ENCODE results near the gene RAI1. TPM values are rescaled to one million over a fixed set of nuclear protein-coding genes. Genes with fewer than 3 reads are reported as not detected.

Gene RAI1
- polyA plus RNA-seq, 6 donors from 2014 or later: 1.9 to 3.8 (median 2.6) TPM

DNA sequence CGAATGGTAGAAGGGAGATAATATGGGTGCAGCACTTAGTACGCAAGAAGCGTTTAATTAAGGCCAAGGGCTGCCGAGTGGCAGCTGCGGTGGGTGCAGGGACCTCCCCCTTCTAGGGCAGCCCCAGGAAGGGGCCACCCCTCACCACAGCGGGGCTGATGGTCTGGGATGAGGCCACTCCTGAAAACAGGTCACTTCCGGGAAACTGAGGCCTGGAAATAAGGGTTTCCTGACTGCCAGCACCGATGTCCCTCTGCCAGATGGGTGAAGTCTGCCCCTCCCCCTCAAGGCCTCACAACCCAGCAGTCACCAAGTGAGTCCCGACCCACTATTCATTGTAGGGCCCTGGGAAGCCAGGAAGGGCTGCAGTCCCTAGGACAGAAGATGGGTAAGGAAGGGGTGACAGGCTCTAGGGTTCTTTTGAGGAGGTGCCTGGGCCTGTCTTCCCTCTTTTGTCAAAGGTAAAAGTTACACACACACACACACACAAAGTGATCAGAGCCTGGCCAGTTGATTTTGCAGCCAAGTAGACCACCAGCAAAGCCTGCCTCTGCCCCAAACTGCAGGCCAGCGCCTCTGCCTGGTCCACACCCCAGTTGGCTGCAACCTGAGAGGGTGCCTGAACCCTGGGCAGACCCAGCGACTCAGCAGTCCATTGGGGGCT lies 143.0 kb downstream of the RAI1 start:
- DNase-seq (no peak), ATAC-seq (ENCODE audit: low read depth in 2 of 2) (peak; percentile 20 to 23)
- Mint-ChIP-seq H3K4me3 (peak overlapping the region; percentile 70 to 91 (median 88)), H3K36me3 (no peaks in the 10 kb centered on the region), H3K4me1 (peaks cover 39 to 58% (median 48%) of the 10 kb centered on the region in 3 donors), H3K9me3 (no peaks in the 10 kb centered on the region), H3K27ac (peak overlapping the region; percentile 48 to 93 (median 88)), H3K27me3 (peaks cover 0 to 4% (median 0%) of the 10 kb centered on the region in 3 donors)

DNA sequence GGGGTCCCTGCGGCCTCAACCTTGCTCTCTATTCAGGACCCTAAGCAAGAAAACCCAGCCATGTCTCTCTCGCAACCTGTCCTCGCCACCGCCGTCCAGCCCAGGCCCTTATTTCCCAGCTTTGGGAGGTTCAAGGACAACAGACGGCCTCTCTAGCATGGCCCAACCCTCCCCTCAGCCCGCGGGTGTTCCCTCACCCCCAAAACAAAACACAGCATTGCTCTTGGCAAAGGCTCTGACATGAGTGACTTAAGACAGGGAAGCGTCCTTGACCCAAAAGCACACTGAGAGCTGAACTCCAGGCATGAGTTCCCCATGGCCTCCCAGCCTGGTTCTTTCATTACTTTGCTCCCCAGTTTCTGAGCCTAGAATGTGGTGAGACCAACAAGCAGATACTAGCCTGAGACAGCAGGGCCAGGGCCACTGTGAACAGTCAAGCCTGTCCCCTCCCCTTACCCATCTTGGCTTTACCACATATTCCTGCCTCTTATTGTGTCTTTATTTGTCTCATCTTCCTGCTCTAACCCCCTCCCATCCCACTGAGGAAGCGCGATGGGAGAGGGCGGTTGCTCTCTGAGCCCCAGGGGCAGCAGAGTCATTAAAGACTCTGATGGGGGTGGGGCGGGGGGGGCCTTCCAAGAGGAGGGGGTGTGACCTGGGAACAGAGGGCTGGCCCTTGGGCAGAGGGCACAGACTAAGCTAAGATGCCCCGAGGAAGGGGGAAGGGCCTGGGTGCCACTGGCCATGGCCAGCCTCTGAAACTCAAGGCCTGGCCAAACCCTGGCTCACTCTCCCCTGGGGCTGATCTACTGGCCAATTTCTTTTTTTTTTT lies 143.7 kb downstream of the RAI1 start:
- H3K27me3 Mint-ChIP-seq: peaks cover 0 to 4% (median 0%) of the 10 kb centered on the region in 3 donors
- H3K27ac Mint-ChIP-seq: peak overlapping the region in 4 of 6 donors; percentile 74 to 93 (median 80)
- H3K4me3 Mint-ChIP-seq: peak overlapping the region; percentile 64 to 88 (median 76)
- no peaks in the 10 kb centered on the region for H3K9me3 Mint-ChIP-seq
- H3K36me3 Mint-ChIP-seq: no peaks in the 10 kb centered on the region
- ATAC-seq (ENCODE audit: low read depth in 2 of 2): no peak
- no peak for DNase-seq
- peaks cover 39 to 58% (median 48%) of the 10 kb centered on the region in 3 donors for H3K4me1 Mint-ChIP-seq

DNA sequence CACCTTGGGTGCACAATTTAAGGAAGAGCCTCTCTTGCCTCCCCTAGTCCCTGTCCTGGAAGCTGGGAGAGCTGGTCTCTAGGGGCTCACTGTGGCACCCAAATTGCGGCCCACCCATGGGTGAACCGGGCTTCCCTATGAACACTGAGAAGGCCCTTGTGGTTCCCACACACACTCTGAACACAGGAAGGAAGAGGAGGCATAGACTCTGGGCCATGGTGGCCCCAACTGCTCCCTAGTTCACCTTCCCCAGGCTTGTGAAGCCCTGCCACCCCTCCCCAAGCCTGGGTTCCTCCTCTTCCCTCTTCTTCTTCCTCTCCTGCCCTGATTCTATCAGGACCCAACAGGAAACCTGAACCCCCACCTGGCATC lies 145.1 kb downstream of the RAI1 start:
- no peaks in the 10 kb centered on the region for H3K9me3 Mint-ChIP-seq
- peaks cover 39 to 53% (median 43%) of the 10 kb centered on the region in 3 donors for H3K4me1 Mint-ChIP-seq
- H3K4me3 Mint-ChIP-seq: peak overlapping the region in 3 of 8 donors; percentile 7 to 61 (median 17)
- H3K27ac Mint-ChIP-seq: peak overlapping the region in 2 of 6 donors; percentile 1 to 74
- no peaks in the 10 kb centered on the region for H3K36me3 Mint-ChIP-seq
- peaks cover 0 to under 1% (median 0%) of the 10 kb centered on the region in 3 donors for H3K27me3 Mint-ChIP-seq
- no peak for ATAC-seq (ENCODE audit: low read depth in 2 of 2)
- DNase-seq: no peak

DNA sequence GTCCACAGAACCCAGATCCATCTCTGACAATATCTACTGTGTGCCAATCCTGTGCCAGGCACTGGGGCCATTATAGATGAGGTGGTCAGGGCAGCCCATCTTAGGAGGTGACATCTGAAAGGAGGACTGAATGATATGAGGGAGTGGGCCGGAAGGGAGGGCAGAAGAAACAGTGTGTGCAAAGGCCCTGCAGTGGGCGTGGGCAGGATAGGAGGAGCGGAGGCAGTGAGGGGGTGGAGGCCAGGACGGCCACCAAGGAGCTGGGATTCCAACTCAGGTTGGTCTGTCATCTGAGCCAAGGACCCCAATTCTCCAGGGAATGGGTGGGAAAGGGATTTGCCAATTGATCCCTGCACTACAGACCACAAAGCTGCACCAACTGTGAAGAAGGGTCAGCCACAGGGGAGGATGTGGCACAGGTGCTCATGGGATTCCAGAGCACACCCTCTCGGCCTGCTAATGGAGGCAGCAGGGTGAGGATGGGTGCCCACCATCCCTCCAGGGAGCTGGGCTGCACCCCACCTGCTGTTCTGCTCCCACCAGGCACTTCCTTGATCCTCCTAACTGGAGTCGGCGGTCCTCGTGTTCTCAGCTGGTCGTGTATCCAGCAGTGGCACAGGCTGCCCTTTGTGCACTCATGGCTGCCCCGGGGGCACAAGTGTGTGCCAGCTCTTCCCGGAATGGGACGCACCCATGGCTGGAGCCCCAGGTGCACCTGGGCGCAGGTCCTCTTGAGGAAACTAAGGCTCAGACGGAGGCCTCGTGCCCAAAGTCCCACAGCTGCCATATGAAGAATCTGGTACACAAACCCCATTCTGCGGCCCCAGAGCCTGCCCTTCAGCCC lies 145.9 kb downstream of the RAI1 start:
- ATAC-seq (ENCODE audit: low read depth in 2 of 2): no peak
- H3K9me3 Mint-ChIP-seq: no peaks in the 10 kb centered on the region
- H3K27ac Mint-ChIP-seq: peak overlapping the region in 1 of 6 donors; percentile 13
- H3K27me3 Mint-ChIP-seq: no peaks in the 10 kb centered on the region
- H3K4me3 Mint-ChIP-seq: peak overlapping the region in 3 of 8 donors; percentile 1 to 19 (median 7)
- H3K4me1 Mint-ChIP-seq: peaks cover 41 to 51% (median 48%) of the 10 kb centered on the region in 3 donors
- no peaks in the 10 kb centered on the region for H3K36me3 Mint-ChIP-seq
- DNase-seq: no peak

DNA sequence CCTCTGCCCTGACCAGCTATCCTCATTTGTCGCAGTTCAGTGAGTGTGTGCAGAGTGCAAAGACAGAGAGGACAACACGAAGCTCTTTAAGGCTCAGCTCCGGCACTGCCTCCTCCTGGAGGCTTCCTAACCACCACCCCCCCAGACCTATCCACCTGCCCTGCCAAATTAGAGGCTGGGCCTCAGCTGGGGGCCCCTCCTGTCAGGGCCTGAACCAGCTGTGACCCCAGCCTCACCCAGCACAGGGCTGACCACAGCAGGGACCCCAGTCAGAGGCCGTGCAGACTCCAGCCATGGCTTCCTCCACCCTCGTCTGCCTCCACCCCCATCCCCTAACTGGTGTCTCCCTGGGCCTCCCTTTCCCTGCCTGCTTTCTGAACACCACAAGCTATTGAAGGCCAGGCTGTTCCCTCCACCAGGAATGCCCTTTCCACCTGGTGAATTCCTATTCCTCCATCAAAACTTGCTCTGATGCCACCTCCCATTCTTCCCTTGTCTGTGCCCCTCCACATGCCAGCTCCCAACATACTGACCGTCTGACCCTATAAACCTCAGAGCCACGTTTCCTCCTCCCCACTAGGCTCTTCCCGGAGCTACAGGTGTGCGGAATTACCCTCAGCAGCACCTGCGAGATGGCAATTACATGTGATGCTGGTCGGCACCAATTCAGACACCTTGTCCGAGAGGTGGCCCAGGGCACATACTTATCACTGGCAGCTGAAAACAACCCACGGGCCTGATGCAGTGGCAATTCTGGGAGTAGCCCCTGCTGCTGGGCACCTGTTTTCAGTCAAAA lies 146.8 kb downstream of the RAI1 start:
- Mint-ChIP-seq H3K27ac (peak overlapping the region in 1 of 6 donors; percentile 13), H3K27me3 (no peaks in the 10 kb centered on the region), H3K4me1 (peaks cover 36 to 47% (median 46%) of the 10 kb centered on the region in 3 donors), H3K36me3 (no peaks in the 10 kb centered on the region), H3K9me3 (no peaks in the 10 kb centered on the region), H3K4me3 (peak overlapping the region in 1 of 8 donors; percentile 40)
- ATAC-seq (ENCODE audit: low read depth in 2 of 2): no peak
- no peak for DNase-seq

DNA sequence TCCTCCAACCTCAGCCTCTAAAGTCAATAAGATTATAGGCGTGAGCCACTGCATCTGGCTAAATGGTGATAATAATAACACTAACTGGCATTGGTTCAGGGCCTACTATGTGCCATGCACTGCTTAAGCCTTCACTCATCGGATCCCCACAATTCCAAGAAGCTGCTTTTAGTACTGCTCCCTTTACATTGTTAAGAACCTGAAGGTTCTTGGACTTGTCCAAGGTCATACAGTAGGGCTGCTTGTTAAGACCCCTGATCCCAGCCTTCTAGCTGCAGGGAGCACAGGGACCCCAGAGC lies 149.0 kb downstream of the RAI1 start:
- H3K4me3 Mint-ChIP-seq: no peak overlapping the region
- H3K27ac Mint-ChIP-seq: no peak overlapping the region
- no peak for DNase-seq
- peaks cover 40 to 49% (median 46%) of the 10 kb centered on the region in 3 donors for H3K4me1 Mint-ChIP-seq
- ATAC-seq (ENCODE audit: low read depth in 2 of 2): no peak
- H3K27me3 Mint-ChIP-seq: no peaks in the 10 kb centered on the region
- no peaks in the 10 kb centered on the region for H3K36me3 Mint-ChIP-seq
- H3K9me3 Mint-ChIP-seq: no peaks in the 10 kb centered on the region

DNA sequence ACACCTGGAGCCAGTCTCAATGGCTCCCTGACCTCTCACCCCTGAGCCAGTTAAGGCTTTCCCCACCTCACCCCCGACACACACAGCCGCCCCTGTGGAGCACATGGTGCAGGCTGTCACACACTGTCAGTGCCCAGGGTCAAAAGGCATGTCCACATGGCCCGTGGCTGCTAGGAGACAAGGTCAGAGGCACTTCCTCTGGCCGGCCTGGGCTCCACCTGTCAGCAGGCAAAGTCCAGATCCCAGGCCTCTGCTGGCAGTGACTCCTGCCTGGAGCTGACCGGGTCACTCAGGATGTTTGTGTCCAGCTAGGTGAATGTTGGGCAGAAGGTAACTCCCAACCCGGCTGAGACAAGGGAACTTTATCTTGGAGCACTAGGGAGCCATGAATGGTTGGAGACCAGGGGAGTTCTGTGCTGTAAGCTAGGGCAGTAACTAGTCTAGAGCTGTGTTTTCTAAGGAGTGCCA lies 149.5 kb downstream of the RAI1 start:
- peak overlapping the region in 1 of 6 donors; percentile 76 for H3K27ac Mint-ChIP-seq
- H3K4me3 Mint-ChIP-seq: peak overlapping the region in 2 of 8 donors; percentile 39 to 40
- H3K27me3 Mint-ChIP-seq: no peaks in the 10 kb centered on the region
- H3K9me3 Mint-ChIP-seq: no peaks in the 10 kb centered on the region
- peaks cover 42 to 53% (median 49%) of the 10 kb centered on the region in 3 donors for H3K4me1 Mint-ChIP-seq
- no peak for ATAC-seq (ENCODE audit: low read depth in 2 of 2)
- DNase-seq: no peak
- H3K36me3 Mint-ChIP-seq: no peaks in the 10 kb centered on the region

DNA sequence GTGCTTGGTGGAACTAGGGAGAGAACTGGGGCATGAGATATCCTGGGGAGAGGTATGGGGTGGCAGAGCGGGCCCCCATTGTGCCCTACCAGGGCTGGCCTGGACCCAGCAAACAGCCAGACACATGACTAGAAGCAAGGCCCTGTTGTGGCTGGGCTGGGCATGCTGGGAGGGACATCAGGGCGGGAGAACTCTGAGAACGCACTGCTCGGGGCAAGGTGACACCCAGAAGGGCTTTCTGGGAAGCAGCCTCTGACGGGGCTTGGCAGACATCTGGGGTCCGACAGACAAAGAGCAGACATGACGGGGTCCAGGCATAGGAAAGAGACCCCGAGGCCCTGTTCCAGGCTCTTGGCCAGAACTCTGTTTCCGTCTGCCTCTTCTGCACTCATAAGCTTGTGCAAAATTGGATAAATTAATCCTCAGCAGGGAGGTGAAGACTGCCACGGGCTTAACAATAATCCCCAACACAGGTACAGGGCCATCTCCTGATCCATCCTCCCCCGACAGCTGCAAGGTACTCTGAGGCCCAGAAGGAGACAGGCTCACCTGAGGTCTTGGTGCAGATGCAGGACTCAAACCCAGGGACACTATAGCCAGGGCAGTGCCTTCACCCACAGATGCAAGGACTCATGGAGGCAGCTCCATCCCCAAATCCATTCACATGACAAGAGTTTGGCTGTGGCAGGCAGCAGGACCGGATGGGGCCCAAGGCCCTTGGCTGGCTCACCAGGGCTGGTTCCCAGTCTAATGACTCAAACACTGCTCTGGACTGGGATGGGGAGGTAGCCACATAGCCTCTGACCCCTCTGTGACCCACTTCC lies 150.2 kb downstream of the RAI1 start:
- Mint-ChIP-seq H3K4me3 (peak overlapping the region in 2 of 8 donors; percentile 39 to 40), H3K36me3 (no peaks in the 10 kb centered on the region), H3K4me1 (peaks cover 39 to 51% (median 47%) of the 10 kb centered on the region in 3 donors), H3K27ac (peak overlapping the region in 2 of 6 donors; percentile 65 to 76), H3K9me3 (no peaks in the 10 kb centered on the region), H3K27me3 (no peaks in the 10 kb centered on the region)
- DNase-seq (no peak), ATAC-seq (ENCODE audit: low read depth in 2 of 2) (no peak)

DNA sequence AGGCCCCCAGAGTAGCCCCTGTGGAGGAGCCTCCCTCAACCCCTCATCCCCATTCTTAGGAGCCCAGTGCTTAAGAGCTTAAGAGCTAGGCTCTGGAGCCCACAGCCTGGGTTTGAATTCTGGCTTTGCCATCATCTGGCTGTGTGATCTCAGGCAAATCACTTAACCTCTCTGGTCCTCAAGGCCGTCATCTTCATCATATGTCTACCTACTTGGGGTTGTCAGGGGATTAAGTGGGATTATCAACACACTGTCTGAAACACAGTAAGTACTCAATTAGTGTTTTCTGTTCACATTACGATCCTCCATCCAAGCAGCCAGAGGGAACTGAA lies 150.7 kb downstream of the RAI1 start:
- no peaks in the 10 kb centered on the region for H3K27me3 Mint-ChIP-seq
- H3K27ac Mint-ChIP-seq: peak overlapping the region in 2 of 6 donors; percentile 56 to 66
- no peaks in the 10 kb centered on the region for H3K9me3 Mint-ChIP-seq
- DNase-seq: no peak
- no peak for ATAC-seq (ENCODE audit: low read depth in 2 of 2)
- peak overlapping the region in 1 of 8 donors; percentile 4 for H3K4me3 Mint-ChIP-seq
- peaks cover 35 to 47% (median 44%) of the 10 kb centered on the region in 3 donors for H3K4me1 Mint-ChIP-seq
- no peaks in the 10 kb centered on the region for H3K36me3 Mint-ChIP-seq

DNA sequence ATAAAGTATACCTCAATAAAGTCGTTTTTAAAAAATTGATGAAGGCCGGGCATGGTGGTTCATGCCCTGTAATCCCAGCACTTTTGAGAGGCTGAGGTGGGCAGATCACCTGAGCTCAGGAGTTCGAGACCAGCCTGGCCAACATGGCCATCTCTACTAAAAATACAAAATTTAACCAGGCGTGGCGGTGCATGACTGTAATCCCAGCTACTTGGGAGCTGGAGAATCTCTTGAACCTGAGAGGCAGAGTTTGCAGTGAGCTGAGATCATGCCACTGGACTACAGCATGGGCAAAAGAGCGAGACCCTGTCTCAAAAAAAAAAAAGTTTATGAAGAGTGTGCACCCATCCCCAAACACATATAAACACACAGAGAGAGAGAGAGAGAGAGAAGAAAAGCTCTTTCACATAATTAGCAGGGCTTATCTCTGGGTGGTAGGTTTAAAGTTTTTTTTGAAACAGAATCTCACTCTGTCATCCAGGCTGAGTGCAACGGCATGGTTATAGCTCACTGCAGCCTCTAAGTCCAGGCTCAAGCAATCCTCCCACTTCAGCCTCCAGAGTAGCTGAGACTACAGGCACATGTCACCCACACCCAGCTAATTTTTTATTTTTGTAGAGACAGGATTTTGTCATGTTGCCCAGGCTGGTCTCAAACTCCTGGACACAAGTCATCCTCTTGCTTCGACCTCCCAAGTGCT lies 152.6 kb downstream of the RAI1 start:
- Mint-ChIP-seq H3K9me3 (no peaks in the 10 kb centered on the region), H3K27ac (peak overlapping the region in 5 of 6 donors; percentile 99 to 100 (median 100)), H3K27me3 (no peaks in the 10 kb centered on the region), H3K36me3 (no peaks in the 10 kb centered on the region), H3K4me3 (peak overlapping the region; percentile 68 to 97 (median 88)), H3K4me1 (peaks cover 36 to 56% (median 55%) of the 10 kb centered on the region in 3 donors)
- no peak for ATAC-seq (ENCODE audit: low read depth in 2 of 2)
- no peak for DNase-seq

DNA sequence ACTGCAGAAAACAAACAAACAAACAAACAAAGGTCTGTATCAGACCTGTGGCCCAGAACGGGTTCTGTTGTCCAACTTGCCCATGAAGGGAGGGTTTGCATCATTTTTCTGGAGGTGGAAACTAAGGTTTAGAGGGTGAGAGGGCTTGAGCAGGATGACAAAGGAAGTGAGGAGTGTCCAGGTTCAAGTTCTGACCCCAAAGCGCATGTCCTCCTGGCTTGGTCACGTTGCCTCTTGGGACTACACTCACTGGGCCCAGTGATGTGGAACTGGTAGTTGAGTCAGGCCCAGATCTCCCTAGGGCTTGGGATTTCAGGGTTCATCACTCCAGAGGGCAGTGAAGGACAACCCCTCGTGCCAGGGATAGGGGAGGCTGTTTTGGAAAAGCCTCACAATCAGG lies 153.7 kb downstream of the RAI1 start:
- Mint-ChIP-seq H3K27ac (peak overlapping the region; percentile 99 to 100 (median 100)), H3K36me3 (no peaks in the 10 kb centered on the region), H3K9me3 (no peaks in the 10 kb centered on the region), H3K4me3 (peak overlapping the region; percentile 85 to 97 (median 90)), H3K27me3 (no peaks in the 10 kb centered on the region), H3K4me1 (peaks cover 36 to 67% (median 64%) of the 10 kb centered on the region in 3 donors)
- no peak for ATAC-seq (ENCODE audit: low read depth in 2 of 2)
- no peak for DNase-seq
